Measurements from ENCODE around the gene P4HA3. TPM values are rescaled to one million over a fixed set of nuclear protein-coding genes. Genes with fewer than 3 reads are reported as not detected.

P4HA3 gene
- total RNA-seq, 3 donors from 2014 or later (not counting 1 experiment from before 2014, with no cell fraction given): not detected

GRCh38 chr11:74268456-74268855 lies 43.0 kb downstream of the P4HA3 start:
- peaks cover 12 to 43% of the 10 kb centered on the region in 2 donors for H3K27me3 Mint-ChIP-seq (ENCODE audit: low read depth in 2 of 2)
- no peaks in the 10 kb centered on the region for H3K36me3 Mint-ChIP-seq
- intact Hi-C loops (cut with micrococcal nuclease): no loop called here
- H3K27ac Mint-ChIP-seq: no peak overlapping the region
- Histone ChIP-seq H3K9me3 (ENCODE audit: control insufficient read depth, insufficient read depth, low read length) (no peaks in the 10 kb centered on the region), H3K4me1 (ENCODE audit: control insufficient read depth, insufficient read depth, low read length) (no peaks in the 10 kb centered on the region), H3K27me3 (ENCODE audit: control insufficient read depth, insufficient read depth, low read length) (no peaks in the 10 kb centered on the region), H3K36me3 (ENCODE audit: control insufficient read depth, insufficient read depth, low read length) (no peaks in the 10 kb centered on the region), H3K27ac (ENCODE audit: low read length) (no peak overlapping the region), H3K4me3 (ENCODE audit: low read length) (no peak overlapping the region)
- no peak for ATAC-seq
- H3K4me1 Mint-ChIP-seq: peaks cover 0 to 6% of the 10 kb centered on the region in 2 donors
- 86% methylated on average over 4 of the region's 4 CpGs for WGBS (ENCODE audit: insufficient coverage)
- DNase-seq: no peak
- TF ChIP-seq, protein P1, sequence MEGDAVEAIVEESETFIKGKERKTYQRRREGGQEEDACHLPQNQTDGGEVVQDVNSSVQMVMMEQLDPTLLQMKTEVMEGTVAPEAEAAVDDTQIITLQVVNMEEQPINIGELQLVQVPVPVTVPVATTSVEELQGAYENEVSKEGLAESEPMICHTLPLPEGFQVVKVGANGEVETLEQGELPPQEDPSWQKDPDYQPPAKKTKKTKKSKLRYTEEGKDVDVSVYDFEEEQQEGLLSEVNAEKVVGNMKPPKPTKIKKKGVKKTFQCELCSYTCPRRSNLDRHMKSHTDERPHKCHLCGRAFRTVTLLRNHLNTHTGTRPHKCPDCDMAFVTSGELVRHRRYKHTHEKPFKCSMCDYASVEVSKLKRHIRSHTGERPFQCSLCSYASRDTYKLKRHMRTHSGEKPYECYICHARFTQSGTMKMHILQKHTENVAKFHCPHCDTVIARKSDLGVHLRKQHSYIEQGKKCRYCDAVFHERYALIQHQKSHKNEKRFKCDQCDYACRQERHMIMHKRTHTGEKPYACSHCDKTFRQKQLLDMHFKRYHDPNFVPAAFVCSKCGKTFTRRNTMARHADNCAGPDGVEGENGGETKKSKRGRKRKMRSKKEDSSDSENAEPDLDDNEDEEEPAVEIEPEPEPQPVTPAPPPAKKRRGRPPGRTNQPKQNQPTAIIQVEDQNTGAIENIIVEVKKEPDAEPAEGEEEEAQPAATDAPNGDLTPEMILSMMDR (IDR thresholded peaks at IDR 0.05): no peak
- no peaks in the 10 kb centered on the region for H3K9me3 Mint-ChIP-seq
- H3K4me3 Mint-ChIP-seq: no peak overlapping the region

DNA sequence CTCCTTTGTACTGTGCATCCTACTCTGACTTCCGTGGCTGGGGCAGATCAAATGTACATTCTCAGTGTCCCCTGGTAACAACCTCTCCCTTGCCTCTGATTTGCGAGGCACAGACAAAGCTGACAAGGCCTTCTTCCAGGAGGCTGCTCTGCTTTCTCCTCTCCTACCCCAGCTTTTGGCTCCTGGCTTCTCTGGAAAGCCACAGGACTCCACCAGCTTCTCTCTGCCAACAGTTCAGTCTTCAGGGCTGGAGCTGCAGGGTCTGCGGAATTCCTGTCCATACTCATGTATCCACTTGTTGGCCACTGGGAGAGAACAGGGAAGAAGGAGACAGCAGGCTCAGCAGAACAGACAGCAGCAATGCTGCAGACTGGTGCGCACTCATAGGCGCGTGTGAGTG lies 44.4 kb downstream of the P4HA3 start:
- Histone ChIP-seq H3K4me3 (ENCODE audit: low read length) (no peak overlapping the region), H3K36me3 (ENCODE audit: control insufficient read depth, insufficient read depth, low read length) (no peaks in the 10 kb centered on the region), H3K4me1 (ENCODE audit: control insufficient read depth, insufficient read depth, low read length) (no peaks in the 10 kb centered on the region), H3K9me3 (ENCODE audit: control insufficient read depth, insufficient read depth, low read length) (no peaks in the 10 kb centered on the region), H3K27ac (ENCODE audit: low read length) (no peak overlapping the region), H3K27me3 (ENCODE audit: control insufficient read depth, insufficient read depth, low read length) (no peaks in the 10 kb centered on the region)
- no peak for ATAC-seq
- Mint-ChIP-seq H3K4me3 (no peak overlapping the region), H3K9me3 (no peaks in the 10 kb centered on the region), H3K27me3 (ENCODE audit: low read depth in 2 of 2) (peaks cover 16 to 38% of the 10 kb centered on the region in 2 donors), H3K27ac (no peak overlapping the region), H3K36me3 (no peaks in the 10 kb centered on the region), H3K4me1 (peaks cover 0 to 6% of the 10 kb centered on the region in 2 donors)
- WGBS (ENCODE audit: insufficient coverage): 96% methylated on average over 6 of the region's 6 CpGs
- DNase-seq: no peak
- intact Hi-C loops (cut with micrococcal nuclease): no loop called here
- TF ChIP-seq, protein P1 (IDR thresholded peaks at IDR 0.05): no peak

GRCh38 chr11:74265256-74265655 lies 46.2 kb downstream of the P4HA3 start:
- H3K4me3 ChIP-seq (ENCODE audit: low read length): no peak overlapping the region
- Mint-ChIP-seq H3K4me3 (no peak overlapping the region), H3K9me3 (no peaks in the 10 kb centered on the region), H3K27ac (no peak overlapping the region), H3K4me1 (peaks cover 0 to 6% of the 10 kb centered on the region in 2 donors), H3K27me3 (ENCODE audit: low read depth in 2 of 2) (peaks cover 14 to 21% of the 10 kb centered on the region in 2 donors), H3K36me3 (no peaks in the 10 kb centered on the region)
- DNase-seq (no peak), ATAC-seq (no peak)
- H3K27me3 ChIP-seq (ENCODE audit: control insufficient read depth, insufficient read depth, low read length): no peaks in the 10 kb centered on the region
- WGBS (ENCODE audit: insufficient coverage): 100% methylated on average over 1 of the region's 1 CpG
- no peaks in the 10 kb centered on the region for H3K9me3 ChIP-seq (ENCODE audit: control insufficient read depth, insufficient read depth, low read length)
- no peaks in the 10 kb centered on the region for H3K36me3 ChIP-seq (ENCODE audit: control insufficient read depth, insufficient read depth, low read length)
- no peak overlapping the region for H3K27ac ChIP-seq (ENCODE audit: low read length)
- no peaks in the 10 kb centered on the region for H3K4me1 ChIP-seq (ENCODE audit: control insufficient read depth, insufficient read depth, low read length)
- TF ChIP-seq, protein P1 (IDR thresholded peaks at IDR 0.05): no peak
- intact Hi-C loops (cut with micrococcal nuclease): no loop called here

GRCh38 chr11:74262725-74263124 lies 48.7 kb downstream of the P4HA3 start:
- no peaks in the 10 kb centered on the region for H3K4me1 ChIP-seq (ENCODE audit: control insufficient read depth, insufficient read depth, low read length)
- ATAC-seq (no peak), DNase-seq (no peak)
- intact Hi-C loops (cut with micrococcal nuclease): no loop called here
- no peaks in the 10 kb centered on the region for H3K27me3 ChIP-seq (ENCODE audit: control insufficient read depth, insufficient read depth, low read length)
- no peak overlapping the region for H3K4me3 ChIP-seq (ENCODE audit: low read length)
- no peak overlapping the region for H3K27ac ChIP-seq (ENCODE audit: low read length)
- H3K4me3 Mint-ChIP-seq: no peak overlapping the region
- 92% methylated on average over 2 of the region's 2 CpGs for WGBS (ENCODE audit: insufficient coverage)
- no peaks in the 10 kb centered on the region for H3K36me3 ChIP-seq (ENCODE audit: control insufficient read depth, insufficient read depth, low read length)
- H3K4me1 Mint-ChIP-seq: no peaks in the 10 kb centered on the region
- no peaks in the 10 kb centered on the region for H3K9me3 ChIP-seq (ENCODE audit: control insufficient read depth, insufficient read depth, low read length)
- TF ChIP-seq, protein P1 (IDR thresholded peaks at IDR 0.05): no peak
- no peak overlapping the region for H3K27ac Mint-ChIP-seq
- no peaks in the 10 kb centered on the region for H3K36me3 Mint-ChIP-seq
- no peaks in the 10 kb centered on the region for H3K9me3 Mint-ChIP-seq
- peaks cover 12 to 15% of the 10 kb centered on the region in 2 donors for H3K27me3 Mint-ChIP-seq (ENCODE audit: low read depth in 2 of 2)
